ENCODE results near the gene ATE1. TPM values are rescaled to one million over a fixed set of nuclear protein-coding genes. Genes with fewer than 3 reads are reported as not detected.

The ATE1 gene
- total RNA-seq, 4 donors from 2014 or later = 26.4 to 42.6 (median 30.1) TPM

GRCh38 chr10:121753726-121754476, 173.9 kb downstream of the ATE1 start:
- no peak for TF ChIP-seq CTCF (IDR thresholded peaks at IDR 0.05; ENCODE audit: low read depth)

GRCh38 chr10:121751191-121751760, 176.6 kb downstream of the ATE1 start:
- no peak for TF ChIP-seq CTCF (IDR thresholded peaks at IDR 0.05; ENCODE audit: low read depth)

- no peak for TF ChIP-seq CTCF (IDR thresholded peaks at IDR 0.05; ENCODE audit: low read depth)
Observed at GRCh38 chr10:121747163-121747775, 180.6 kb downstream of the ATE1 start.

GRCh38 chr10:121741248-121741792, 186.5 kb downstream of the ATE1 start:
- TF ChIP-seq CTCF (IDR thresholded peaks at IDR 0.05; ENCODE audit: low read depth) = no peak

- TF ChIP-seq CTCF (IDR thresholded peaks at IDR 0.05; ENCODE audit: low read depth) = no peak
Observed at GRCh38 chr10:121740069-121740468, 187.8 kb downstream of the ATE1 start.

GRCh38 chr10:121739114-121739513, 188.7 kb downstream of the ATE1 start:
- TF ChIP-seq CTCF (IDR thresholded peaks at IDR 0.05; ENCODE audit: low read depth) = no peak

Data from subcutaneous adipose tissue (tissue), 4 donors.